Measurements from ENCODE around the gene SORCS3. TPM values are rescaled to one million over a fixed set of nuclear protein-coding genes. Genes with fewer than 3 reads are reported as not detected.

The SORCS3 gene
- total RNA-seq, 3 donors from 2014 or later: 0.60 TPM; not detected in 2

DNA sequence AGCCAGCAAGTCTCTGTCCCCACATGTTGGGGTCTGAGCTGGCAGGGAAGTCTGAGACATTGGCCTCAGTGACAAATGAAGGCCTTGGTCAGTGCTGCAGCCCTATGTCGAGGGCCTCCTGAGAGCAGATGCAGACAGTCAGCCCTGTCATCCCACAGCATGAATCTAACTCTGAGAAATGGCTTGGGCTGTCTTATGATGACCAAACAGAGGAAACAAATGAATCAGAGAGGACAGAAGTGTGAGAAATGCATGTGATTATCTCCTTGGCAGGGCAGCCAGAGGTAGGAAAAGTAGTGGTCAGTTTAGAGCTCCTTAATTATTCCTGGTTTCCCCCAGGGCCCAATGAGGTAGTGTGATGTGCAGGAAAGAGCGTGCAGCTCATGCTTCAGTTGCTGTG is 287.6 kb downstream of the SORCS3 start:
- TF ChIP-seq, protein P1, sequence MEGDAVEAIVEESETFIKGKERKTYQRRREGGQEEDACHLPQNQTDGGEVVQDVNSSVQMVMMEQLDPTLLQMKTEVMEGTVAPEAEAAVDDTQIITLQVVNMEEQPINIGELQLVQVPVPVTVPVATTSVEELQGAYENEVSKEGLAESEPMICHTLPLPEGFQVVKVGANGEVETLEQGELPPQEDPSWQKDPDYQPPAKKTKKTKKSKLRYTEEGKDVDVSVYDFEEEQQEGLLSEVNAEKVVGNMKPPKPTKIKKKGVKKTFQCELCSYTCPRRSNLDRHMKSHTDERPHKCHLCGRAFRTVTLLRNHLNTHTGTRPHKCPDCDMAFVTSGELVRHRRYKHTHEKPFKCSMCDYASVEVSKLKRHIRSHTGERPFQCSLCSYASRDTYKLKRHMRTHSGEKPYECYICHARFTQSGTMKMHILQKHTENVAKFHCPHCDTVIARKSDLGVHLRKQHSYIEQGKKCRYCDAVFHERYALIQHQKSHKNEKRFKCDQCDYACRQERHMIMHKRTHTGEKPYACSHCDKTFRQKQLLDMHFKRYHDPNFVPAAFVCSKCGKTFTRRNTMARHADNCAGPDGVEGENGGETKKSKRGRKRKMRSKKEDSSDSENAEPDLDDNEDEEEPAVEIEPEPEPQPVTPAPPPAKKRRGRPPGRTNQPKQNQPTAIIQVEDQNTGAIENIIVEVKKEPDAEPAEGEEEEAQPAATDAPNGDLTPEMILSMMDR (IDR thresholded peaks at IDR 0.05): no peak
- intact Hi-C loops (cut with DNase I, micrococcal nuclease): no loop called here
- Histone ChIP-seq H3K36me3 (ENCODE audit: low read depth) (no peaks in the 10 kb centered on the region), H3K4me3 (no peak overlapping the region), H3K4me1 (ENCODE audit: low read depth) (no peaks in the 10 kb centered on the region), H3K9me3 (no peaks in the 10 kb centered on the region)
- DNase-seq (no peak), ATAC-seq (no peak)

DNA sequence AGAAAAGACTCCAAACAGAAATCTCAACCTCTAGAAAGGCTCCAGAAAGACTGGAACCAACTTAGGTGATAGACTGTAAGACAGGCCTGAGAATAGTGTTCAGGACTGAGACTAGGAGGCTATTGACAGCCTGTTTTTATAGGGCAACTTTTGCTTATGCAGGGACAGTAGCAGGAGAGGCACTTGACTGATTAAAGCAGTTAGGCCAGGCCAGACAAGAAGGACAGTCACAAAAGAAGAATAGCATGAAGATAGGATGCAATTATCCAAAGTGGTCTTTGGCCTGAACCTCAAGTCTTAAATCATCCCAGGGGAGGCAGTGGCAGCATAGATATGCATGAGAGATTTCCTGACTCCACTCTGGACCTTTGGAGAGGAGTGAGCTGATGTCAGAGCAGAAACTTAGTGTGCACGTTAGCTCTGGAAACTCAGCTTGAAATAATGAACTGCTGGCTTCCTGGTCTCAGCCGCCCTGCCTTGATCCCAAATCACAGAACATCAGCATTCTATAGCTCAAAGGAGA is 290.6 kb downstream of the SORCS3 start:
- DNase-seq: no peak

GRCh38 chr10:104935656-104936055 is 294.6 kb downstream of the SORCS3 start:
- DNase-seq: no peak
- H3K36me3 ChIP-seq (ENCODE audit: low read depth): no peaks in the 10 kb centered on the region
- no peak overlapping the region for H3K4me3 ChIP-seq
- H3K9me3 ChIP-seq: no peaks in the 10 kb centered on the region
- no peaks in the 10 kb centered on the region for H3K4me1 ChIP-seq (ENCODE audit: low read depth)
- intact Hi-C loops (cut with DNase I, micrococcal nuclease): no loop called here
- no peak for ATAC-seq
- TF ChIP-seq, protein P1 (IDR thresholded peaks at IDR 0.05): no peak

More for the DNA sequence above, 290.6 kb downstream of the SORCS3 start:
- intact Hi-C loops (cut with DNase I, micrococcal nuclease): no loop called here
- TF ChIP-seq, protein P1 (IDR thresholded peaks at IDR 0.05): no peak
- Histone ChIP-seq H3K4me1 (ENCODE audit: low read depth) (no peaks in the 10 kb centered on the region), H3K9me3 (no peaks in the 10 kb centered on the region), H3K4me3 (no peak overlapping the region), H3K36me3 (ENCODE audit: low read depth) (no peaks in the 10 kb centered on the region)
- no peak for ATAC-seq

- ATAC-seq (no peak), DNase-seq (no peak)
- no peak overlapping the region for H3K4me3 ChIP-seq
Measured at GRCh38 chr10:104937567-104937966, 296.5 kb downstream of the SORCS3 start.

DNA sequence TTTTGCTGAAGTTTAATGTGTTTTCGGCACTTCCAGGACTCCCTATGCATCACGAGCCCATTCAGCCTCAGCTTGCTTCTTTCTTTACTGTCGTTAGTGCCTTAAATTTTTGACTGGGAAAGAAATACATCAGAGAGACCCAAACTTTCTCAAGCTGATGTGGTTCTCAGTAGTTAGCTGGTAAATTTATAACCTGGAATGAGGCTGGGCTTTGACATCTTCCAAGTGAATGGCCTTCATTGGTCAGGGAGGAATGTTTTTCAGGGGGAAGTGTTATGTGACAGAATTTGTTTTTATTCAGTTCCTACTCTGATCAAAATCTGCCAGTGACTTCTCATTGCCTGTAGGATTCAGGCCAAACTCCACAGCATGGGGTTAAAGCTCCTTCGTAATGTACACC is 296.9 kb downstream of the SORCS3 start:
- Histone ChIP-seq H3K36me3 (ENCODE audit: low read depth) (no peaks in the 10 kb centered on the region), H3K4me3 (no peak overlapping the region), H3K9me3 (no peaks in the 10 kb centered on the region), H3K4me1 (ENCODE audit: low read depth) (no peaks in the 10 kb centered on the region)
- ATAC-seq: no peak
- DNase-seq: no peak
- TF ChIP-seq, protein P1 (IDR thresholded peaks at IDR 0.05): no peak
- intact Hi-C loops (cut with DNase I, micrococcal nuclease): no loop called here

More at GRCh38 chr10:104937567-104937966, 296.5 kb downstream of the SORCS3 start:
- no peaks in the 10 kb centered on the region for H3K4me1 ChIP-seq (ENCODE audit: low read depth)
- intact Hi-C loops (cut with DNase I, micrococcal nuclease): no loop called here
- TF ChIP-seq, protein P1 (IDR thresholded peaks at IDR 0.05): no peak
- H3K9me3 ChIP-seq: no peaks in the 10 kb centered on the region
- no peaks in the 10 kb centered on the region for H3K36me3 ChIP-seq (ENCODE audit: low read depth)

- no peaks in the 10 kb centered on the region for H3K36me3 ChIP-seq (ENCODE audit: low read depth)
- TF ChIP-seq, protein P1 (IDR thresholded peaks at IDR 0.05): no peak
- no peak overlapping the region for H3K4me3 ChIP-seq
- intact Hi-C loops (cut with DNase I, micrococcal nuclease): no loop called here
- no peak for DNase-seq
- H3K9me3 ChIP-seq: no peaks in the 10 kb centered on the region
- no peaks in the 10 kb centered on the region for H3K4me1 ChIP-seq (ENCODE audit: low read depth)
- no peak for ATAC-seq
Measured at GRCh38 chr10:104941662-104942061, 300.6 kb downstream of the SORCS3 start.
